GM12878 (cell line): ENCODE measurements around the gene MACF1.

ENCODE experiments used
- BCL3 ChIP-seq: IDR thresholded peaks from 2 replicates; pipeline ENCODE4 v1.6.1; 2011; ENCODE audit warnings: borderline replicate concordance, low read depth, mild to moderate bottlenecking, moderate library complexity, low read length; ENCODE audit not compliant: insufficient read depth, poor library complexity, severe bottlenecking
- CTCF ChIP-seq, 3 experiments: IDR thresholded peaks in 2 of 3; conservative IDR thresholded peaks in 1 of 3; 2 replicates each; pipeline ENCODE4 v1.5.1; 2011; ENCODE audit warnings: low read depth in 3 of 3, low read length in 3 of 3, mild to moderate bottlenecking in 3 of 3, control low read depth in 2 of 3, moderate library complexity in 2 of 3, inconsistent platforms in 1 of 3, mixed read lengths in 1 of 3; ENCODE audit not compliant: control insufficient read depth in 2 of 3, insufficient read depth in 1 of 3; ENCODE audit errors: extremely low read depth in 1 of 3
- JUND ChIP-seq: IDR thresholded peaks from 2 replicates; pipeline ENCODE4 v1.6.1; 2012; ENCODE audit warnings: low read depth, mild to moderate bottlenecking, low read length, improper control_type of control experiment, moderate library complexity
- RFX5 ChIP-seq: IDR thresholded peaks from 2 replicates; pipeline ENCODE4 v1.6.1; 2011; ENCODE audit warnings: low read depth, low read length, improper control_type of control experiment
- TF ChIP-seq, protein P1 (sequence below): fragments of 450-650 bp; IDR thresholded peaks from 2 replicates; pipeline ENCODE4 v1.6.1; 2016; ENCODE audit warnings: mild to moderate bottlenecking, moderate library complexity, borderline replicate concordance

DNA sequence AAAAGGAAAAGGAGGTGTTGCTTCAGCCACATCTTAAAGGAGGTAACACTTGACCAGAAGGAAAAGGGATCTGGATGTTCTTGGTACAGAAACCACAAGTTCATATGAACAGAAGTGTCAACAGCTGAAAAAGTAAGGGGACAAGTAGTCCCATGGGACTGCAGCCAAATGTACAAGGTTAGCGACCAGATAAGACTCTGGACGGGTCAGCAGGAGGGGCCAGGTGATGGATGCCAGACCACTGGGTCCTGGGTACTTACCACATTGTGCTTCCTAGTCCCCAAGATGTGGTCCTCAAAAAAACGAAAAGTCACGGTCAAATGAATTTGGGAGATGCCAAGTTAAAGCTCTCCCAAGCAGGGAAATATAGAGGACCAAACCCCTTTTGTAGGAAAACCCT, 270.3 kb downstream of the MACF1 start:
- TF ChIP-seq CTCF (IDR thresholded peaks at IDR 0.05 in 2 of 3, conservative IDR thresholded peaks at IDR 0.05 in 1 of 3; ENCODE audit: control insufficient read depth in 2 of 3, extremely low read depth in 1 of 3, insufficient read depth in 1 of 3, low read depth in 3 of 3, low read length in 3 of 3) = no peak
- TF ChIP-seq RFX5 = no peak
- no peak for TF ChIP-seq JUND
- no peak for TF ChIP-seq BCL3
- TF ChIP-seq, protein P1, sequence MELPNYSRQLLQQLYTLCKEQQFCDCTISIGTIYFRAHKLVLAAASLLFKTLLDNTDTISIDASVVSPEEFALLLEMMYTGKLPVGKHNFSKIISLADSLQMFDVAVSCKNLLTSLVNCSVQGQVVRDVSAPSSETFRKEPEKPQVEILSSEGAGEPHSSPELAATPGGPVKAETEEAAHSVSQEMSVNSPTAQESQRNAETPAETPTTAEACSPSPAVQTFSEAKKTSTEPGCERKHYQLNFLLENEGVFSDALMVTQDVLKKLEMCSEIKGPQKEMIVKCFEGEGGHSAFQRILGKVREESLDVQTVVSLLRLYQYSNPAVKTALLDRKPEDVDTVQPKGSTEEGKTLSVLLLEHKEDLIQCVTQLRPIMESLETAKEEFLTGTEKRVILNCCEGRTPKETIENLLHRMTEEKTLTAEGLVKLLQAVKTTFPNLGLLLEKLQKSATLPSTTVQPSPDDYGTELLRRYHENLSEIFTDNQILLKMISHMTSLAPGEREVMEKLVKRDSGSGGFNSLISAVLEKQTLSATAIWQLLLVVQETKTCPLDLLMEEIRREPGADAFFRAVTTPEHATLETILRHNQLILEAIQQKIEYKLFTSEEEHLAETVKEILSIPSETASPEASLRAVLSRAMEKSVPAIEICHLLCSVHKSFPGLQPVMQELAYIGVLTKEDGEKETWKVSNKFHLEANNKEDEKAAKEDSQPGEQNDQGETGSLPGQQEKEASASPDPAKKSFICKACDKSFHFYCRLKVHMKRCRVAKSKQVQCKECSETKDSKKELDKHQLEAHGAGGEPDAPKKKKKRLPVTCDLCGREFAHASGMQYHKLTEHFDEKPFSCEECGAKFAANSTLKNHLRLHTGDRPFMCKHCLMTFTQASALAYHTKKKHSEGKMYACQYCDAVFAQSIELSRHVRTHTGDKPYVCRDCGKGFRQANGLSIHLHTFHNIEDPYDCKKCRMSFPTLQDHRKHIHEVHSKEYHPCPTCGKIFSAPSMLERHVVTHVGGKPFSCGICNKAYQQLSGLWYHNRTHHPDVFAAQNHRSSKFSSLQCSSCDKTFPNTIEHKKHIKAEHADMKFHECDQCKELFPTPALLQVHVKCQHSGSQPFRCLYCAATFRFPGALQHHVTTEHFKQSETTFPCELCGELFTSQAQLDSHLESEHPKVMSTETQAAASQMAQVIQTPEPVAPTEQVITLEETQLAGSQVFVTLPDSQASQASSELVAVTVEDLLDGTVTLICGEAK = no peak
